Measurements from ENCODE around the gene CCN5. TPM values are rescaled to one million over a fixed set of nuclear protein-coding genes. Genes with fewer than 3 reads are reported as not detected.

CCN5 gene
- total RNA-seq, 4 donors from 2014 or later: 5.8 to 32.2 (median 11.2) TPM

- TF ChIP-seq POLR2A (IDR thresholded peaks at IDR 0.05): no peak
- TF ChIP-seq CTCF (IDR thresholded peaks at IDR 0.05): no peak
- Histone ChIP-seq H3K27me3 (no peaks in the 10 kb centered on the region), H3K27ac (no peak overlapping the region)
Observed at GRCh38 chr20:44730441-44730840, 15.3 kb downstream of the CCN5 start.

DNA sequence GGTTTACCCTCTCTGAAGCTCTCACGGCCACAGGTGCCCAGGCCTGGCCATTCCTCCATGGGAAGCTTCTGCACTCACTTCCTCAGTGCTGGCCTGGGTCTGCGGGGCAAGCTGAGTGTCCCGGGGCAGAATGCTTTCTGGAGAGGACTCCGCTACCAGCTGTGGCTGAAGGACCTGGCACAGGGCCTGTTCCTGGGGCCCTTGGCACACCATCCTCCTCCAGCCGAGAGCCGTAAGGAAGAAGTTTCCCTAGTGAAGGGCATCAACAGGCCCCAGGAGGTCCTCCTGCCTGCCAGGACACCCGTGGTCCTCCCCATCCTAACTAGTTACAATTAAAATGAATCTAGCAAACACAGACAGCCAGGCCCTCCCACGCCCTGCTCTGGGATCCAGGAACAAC lies 16.5 kb downstream of the CCN5 start:
- H3K27ac ChIP-seq: no peak overlapping the region
- H3K36me3 ChIP-seq: no peaks in the 10 kb centered on the region
- H3K9me3 ChIP-seq: no peaks in the 10 kb centered on the region
- H3K27me3 ChIP-seq: no peaks in the 10 kb centered on the region
- H3K4me1 ChIP-seq: no peaks in the 10 kb centered on the region
- no peak for DNase-seq
- H3K4me3 ChIP-seq: no peak overlapping the region
- no peak for TF ChIP-seq CTCF (IDR thresholded peaks at IDR 0.05)
- no peak for TF ChIP-seq POLR2A (IDR thresholded peaks at IDR 0.05)

More at GRCh38 chr20:44730441-44730840, 15.3 kb downstream of the CCN5 start:
- no peak for DNase-seq
- no peak overlapping the region for H3K4me3 ChIP-seq
- H3K9me3 ChIP-seq: no peaks in the 10 kb centered on the region
- no peaks in the 10 kb centered on the region for H3K36me3 ChIP-seq
- H3K4me1 ChIP-seq: no peaks in the 10 kb centered on the region

DNA sequence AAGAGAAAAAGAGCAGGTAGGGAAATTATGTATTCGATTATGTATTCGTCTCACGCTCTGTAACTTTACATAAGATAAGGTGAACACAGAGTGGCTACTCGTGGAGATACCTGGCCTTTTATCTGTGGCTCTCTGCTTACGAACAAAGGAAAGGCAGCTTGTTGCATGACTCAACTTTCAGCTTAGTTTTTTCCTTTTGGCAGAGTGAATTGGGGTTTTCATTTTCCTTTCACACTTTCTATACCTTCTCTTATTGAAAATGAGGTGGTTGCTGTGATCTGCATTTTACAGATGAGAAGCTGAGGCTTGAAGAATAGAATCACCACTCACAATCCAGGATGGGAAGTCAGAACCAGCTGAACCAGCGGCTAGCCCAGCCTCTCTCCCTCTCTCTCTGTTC lies 17.2 kb downstream of the CCN5 start:
- DNase-seq: no peak
- Histone ChIP-seq H3K27ac (no peak overlapping the region), H3K4me3 (no peak overlapping the region), H3K27me3 (no peaks in the 10 kb centered on the region), H3K4me1 (no peaks in the 10 kb centered on the region), H3K9me3 (no peaks in the 10 kb centered on the region), H3K36me3 (no peaks in the 10 kb centered on the region)
- TF ChIP-seq POLR2A (IDR thresholded peaks at IDR 0.05) (no peak), CTCF (IDR thresholded peaks at IDR 0.05) (no peak)

DNA sequence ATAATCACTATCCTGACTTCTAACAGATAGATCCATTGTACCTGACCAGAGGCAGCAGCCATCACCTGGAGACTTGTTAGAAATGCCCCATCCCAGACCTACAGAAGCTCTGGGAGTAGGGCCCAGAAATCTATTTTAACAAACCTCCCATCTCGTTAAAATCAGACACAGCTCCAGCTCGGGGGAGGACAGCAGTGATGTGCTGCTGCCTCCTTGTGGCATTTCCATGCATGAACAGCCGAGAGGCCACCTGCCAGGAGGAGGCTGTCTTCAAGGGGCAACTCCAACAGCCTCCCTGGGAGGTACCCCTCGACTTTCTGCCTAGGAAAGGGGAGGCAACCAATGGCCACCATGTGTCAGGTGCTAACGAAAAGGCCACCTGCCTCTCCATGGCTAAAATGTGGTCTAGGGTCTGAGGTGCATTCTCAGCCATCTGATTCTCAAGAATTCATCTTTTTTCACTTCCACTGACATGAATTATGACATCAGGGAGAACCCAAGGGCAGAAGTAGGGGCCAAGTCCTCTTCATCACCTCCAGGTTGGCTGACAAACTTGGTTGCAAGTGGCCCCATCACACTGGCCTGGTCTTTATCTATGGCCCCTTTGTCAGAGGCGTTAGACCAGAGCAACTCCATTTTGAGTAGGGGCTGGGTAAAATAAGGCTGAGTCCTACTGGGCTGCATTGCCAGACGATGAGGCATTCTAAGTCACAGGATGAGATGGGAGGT lies 18.3 kb downstream of the CCN5 start:
- Histone ChIP-seq H3K4me1 (no peaks in the 10 kb centered on the region), H3K4me3 (no peak overlapping the region), H3K36me3 (no peaks in the 10 kb centered on the region), H3K27me3 (no peaks in the 10 kb centered on the region), H3K9me3 (no peaks in the 10 kb centered on the region), H3K27ac (no peak overlapping the region)
- DNase-seq: peak; percentile 52 to 79 (median 68)
- no peak for TF ChIP-seq POLR2A (IDR thresholded peaks at IDR 0.05)
- peak; percentile 46 to 79 (median 70) for TF ChIP-seq CTCF (IDR thresholded peaks at IDR 0.05)

- no peak for DNase-seq
- no peaks in the 10 kb centered on the region for H3K27me3 ChIP-seq
- no peak overlapping the region for H3K4me3 ChIP-seq
- no peaks in the 10 kb centered on the region for H3K4me1 ChIP-seq
- H3K27ac ChIP-seq: no peak overlapping the region
- no peaks in the 10 kb centered on the region for H3K9me3 ChIP-seq
- no peak for TF ChIP-seq POLR2A (IDR thresholded peaks at IDR 0.05)
- peak in 2 of 6 experiments; percentile 6 to 28 for TF ChIP-seq CTCF (IDR thresholded peaks at IDR 0.05)
- no peaks in the 10 kb centered on the region for H3K36me3 ChIP-seq
Observed at GRCh38 chr20:44734938-44735337, 19.8 kb downstream of the CCN5 start.
